Measurements from ENCODE around the gene PUM2.

DNA sequence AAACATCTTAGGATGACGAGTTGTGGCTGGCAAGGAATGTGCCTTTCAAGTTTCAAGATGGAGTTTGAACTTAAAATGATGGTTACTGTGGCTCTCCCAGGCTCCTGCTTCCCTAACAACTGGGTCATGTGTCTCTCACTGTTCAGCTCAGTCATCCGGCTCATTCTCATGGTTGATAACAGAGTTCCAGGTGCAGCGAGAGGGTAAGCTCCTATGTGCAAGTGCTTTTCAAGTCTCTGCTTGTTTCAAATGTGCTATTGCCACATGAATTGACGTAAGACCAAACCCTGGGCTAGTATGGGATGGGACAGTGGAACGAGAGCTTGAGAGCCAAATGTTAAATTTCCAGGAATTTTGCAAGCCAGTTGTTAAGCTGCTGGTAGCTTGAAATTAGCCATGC, 19.5 kb upstream of the PUM2 start:
- TF ChIP-seq, protein P1, sequence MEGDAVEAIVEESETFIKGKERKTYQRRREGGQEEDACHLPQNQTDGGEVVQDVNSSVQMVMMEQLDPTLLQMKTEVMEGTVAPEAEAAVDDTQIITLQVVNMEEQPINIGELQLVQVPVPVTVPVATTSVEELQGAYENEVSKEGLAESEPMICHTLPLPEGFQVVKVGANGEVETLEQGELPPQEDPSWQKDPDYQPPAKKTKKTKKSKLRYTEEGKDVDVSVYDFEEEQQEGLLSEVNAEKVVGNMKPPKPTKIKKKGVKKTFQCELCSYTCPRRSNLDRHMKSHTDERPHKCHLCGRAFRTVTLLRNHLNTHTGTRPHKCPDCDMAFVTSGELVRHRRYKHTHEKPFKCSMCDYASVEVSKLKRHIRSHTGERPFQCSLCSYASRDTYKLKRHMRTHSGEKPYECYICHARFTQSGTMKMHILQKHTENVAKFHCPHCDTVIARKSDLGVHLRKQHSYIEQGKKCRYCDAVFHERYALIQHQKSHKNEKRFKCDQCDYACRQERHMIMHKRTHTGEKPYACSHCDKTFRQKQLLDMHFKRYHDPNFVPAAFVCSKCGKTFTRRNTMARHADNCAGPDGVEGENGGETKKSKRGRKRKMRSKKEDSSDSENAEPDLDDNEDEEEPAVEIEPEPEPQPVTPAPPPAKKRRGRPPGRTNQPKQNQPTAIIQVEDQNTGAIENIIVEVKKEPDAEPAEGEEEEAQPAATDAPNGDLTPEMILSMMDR (IDR thresholded peaks at IDR 0.05; ENCODE audit: low read length): no peak
- no peak for TF ChIP-seq EZH2 (optimal IDR thresholded peaks at IDR 0.05; ENCODE audit: low read depth, low read length)
- no peak for TF ChIP-seq EZH2phosphoT487 (IDR thresholded peaks at IDR 0.05; ENCODE audit: low read length)

All from MM.1S (cell line).